Activated naive CD8-positive, alpha-beta T cell treated with anti-CD3 and anti-CD28 coated beads, Interleukin-2, amount 10 ng/mL, durations not matched to agents 7 days and 5 days (primary cell): ENCODE results near the gene TMEM258. TPM values are rescaled to one million over a fixed set of nuclear protein-coding genes. Genes with fewer than 3 reads are reported as not detected.

Source experiments
- ATAC-seq: fragments of 150-1000 bp; cut with Tn5 transposase; one replicate; pipeline ENCODE4 v1.10.0; 2021; ENCODE audit warnings: low read depth, moderate library complexity
- POLR2A ChIA-PET: fragments of 350-600 bp; sonication (Branson Sonifier 250); formaldehyde crosslinking; loops from one replicate; lab custom pipeline; 2021; ENCODE audit warnings: antibody characterized with exemption; lab: Charles Lee
- DNase-seq: peaks from one replicate; pipeline ENCODE4 v3.0.0; 2021
- H3K27ac Mint-ChIP-seq: one replicate; pipeline ENCODE4 v1.8.0; 2022; ENCODE audit warnings: mild to moderate bottlenecking, mixed read lengths
- H3K27me3 Mint-ChIP-seq: one replicate; pipeline ENCODE4 v1.8.0; 2022; ENCODE audit warnings: mild to moderate bottlenecking, moderate library complexity, mixed read lengths
- H3K36me3 Mint-ChIP-seq: one replicate; pipeline ENCODE4 v1.8.0; 2021; ENCODE audit warnings: mild to moderate bottlenecking, mixed read lengths
- H3K4me1 Mint-ChIP-seq: one replicate; pipeline ENCODE4 v1.8.0; 2021; ENCODE audit warnings: mixed read lengths
- H3K4me3 Mint-ChIP-seq: one replicate; pipeline ENCODE4 v1.8.0; 2022; ENCODE audit warnings: mild to moderate bottlenecking, moderate library complexity, mixed read lengths
- H3K9me3 Mint-ChIP-seq: one replicate; pipeline ENCODE4 v1.8.0; 2021; ENCODE audit warnings: mixed read lengths
- total RNA-seq, 2 experiments: library from RNA; stranded (reverse); gene quantifications; one replicate each; pipeline ENCODE4 v1.2.3, GENCODE V29; 2021

TMEM258 gene
- total RNA-seq, 2 experiments from 2014 or later, result 127 to 140 TPM

DNA sequence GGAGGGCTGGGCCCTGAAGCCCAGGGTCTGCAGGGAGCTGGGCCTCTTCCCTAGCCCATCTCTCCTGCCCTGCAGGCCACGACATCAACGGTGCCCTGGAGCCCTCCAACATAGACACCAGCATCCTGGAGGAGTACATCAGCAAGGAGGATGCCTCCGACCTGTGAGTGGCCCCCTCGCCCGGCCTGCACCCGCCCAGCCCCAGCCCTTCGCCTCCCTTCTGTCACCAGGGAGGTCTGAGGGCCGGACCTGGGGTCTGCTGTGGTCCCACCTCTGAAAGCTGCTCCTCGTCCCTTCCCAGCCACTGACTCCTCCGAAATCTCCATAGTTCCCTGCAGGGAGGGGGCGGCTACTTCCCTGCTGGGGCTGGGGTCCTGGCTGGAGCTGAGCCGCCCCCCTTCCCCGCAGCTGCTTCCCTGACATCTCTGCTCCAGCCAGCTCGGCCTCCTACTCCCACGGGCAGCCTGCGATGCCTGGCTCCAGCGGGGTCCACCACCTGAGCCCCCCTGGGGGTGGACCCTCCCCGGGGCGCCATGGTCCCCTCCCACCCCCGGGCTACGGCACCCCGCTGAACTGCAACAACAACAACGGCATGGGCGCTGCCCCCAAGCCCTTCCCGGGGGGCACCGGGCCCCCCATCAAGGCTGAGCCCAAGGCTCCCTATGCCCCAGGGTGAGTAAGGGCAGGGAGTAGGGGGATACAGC is 26.7 kb downstream of the TMEM258 start:
- H3K27ac Mint-ChIP-seq, result no peak overlapping the region
- no peaks in the 10 kb centered on the region for H3K36me3 Mint-ChIP-seq
- ATAC-seq, result no peak
- H3K27me3 Mint-ChIP-seq, result no peaks in the 10 kb centered on the region
- H3K4me3 Mint-ChIP-seq, result no peak overlapping the region
- no peaks in the 10 kb centered on the region for H3K9me3 Mint-ChIP-seq
- POLR2A ChIA-PET, result no interaction called here
- no peak for DNase-seq
- no peaks in the 10 kb centered on the region for H3K4me1 Mint-ChIP-seq

GRCh38 chr11:61764606-61765260 is 27.7 kb downstream of the TMEM258 start:
- DNase-seq (no peak), ATAC-seq (no peak)
- H3K27me3 Mint-ChIP-seq, result peaks cover 2% of the 10 kb centered on the region
- no peaks in the 10 kb centered on the region for H3K4me1 Mint-ChIP-seq
- no peaks in the 10 kb centered on the region for H3K9me3 Mint-ChIP-seq
- no peaks in the 10 kb centered on the region for H3K36me3 Mint-ChIP-seq
- POLR2A ChIA-PET, result no interaction called here
- no peak overlapping the region for H3K27ac Mint-ChIP-seq
- H3K4me3 Mint-ChIP-seq, result no peak overlapping the region

DNA sequence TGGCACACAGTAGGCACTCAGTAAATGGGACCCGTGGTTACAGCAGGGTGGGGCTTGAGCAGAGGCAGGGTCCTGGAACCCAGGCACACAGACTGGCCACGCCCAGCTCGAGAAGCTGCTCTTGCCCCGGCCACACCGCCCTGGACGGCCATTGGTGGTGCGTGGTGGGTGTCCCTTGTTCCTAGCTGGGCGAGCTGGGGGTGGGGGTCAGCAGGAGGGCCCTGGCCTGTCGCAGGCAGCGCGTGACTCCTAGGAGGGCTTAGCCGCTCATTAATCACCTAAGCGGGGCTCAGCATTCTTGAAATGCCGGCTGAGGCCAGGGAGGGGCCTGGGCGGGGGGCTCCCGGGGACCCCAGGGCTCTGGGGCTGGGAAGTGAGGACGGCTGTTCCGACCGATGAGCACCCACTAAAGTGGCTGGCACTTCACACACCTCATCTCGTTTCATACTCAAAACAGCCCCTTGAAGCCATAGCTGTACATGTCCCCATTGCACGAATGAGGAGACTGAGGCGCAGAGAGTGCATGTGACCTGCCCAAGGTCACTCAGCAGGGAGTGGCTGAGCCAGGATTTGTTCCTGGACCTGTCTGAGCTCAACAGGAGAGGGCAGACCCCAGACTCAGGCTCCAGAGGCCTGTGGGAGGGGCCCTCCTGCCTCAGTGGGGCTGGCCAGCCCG is 28.3 kb downstream of the TMEM258 start:
- H3K4me1 Mint-ChIP-seq, result no peaks in the 10 kb centered on the region
- no peak overlapping the region for H3K4me3 Mint-ChIP-seq
- DNase-seq (no peak), ATAC-seq (no peak)
- no peaks in the 10 kb centered on the region for H3K9me3 Mint-ChIP-seq
- peaks cover 2% of the 10 kb centered on the region for H3K27me3 Mint-ChIP-seq
- H3K36me3 Mint-ChIP-seq, result no peaks in the 10 kb centered on the region
- H3K27ac Mint-ChIP-seq, result no peak overlapping the region
- POLR2A ChIA-PET, result no interaction called here

DNA sequence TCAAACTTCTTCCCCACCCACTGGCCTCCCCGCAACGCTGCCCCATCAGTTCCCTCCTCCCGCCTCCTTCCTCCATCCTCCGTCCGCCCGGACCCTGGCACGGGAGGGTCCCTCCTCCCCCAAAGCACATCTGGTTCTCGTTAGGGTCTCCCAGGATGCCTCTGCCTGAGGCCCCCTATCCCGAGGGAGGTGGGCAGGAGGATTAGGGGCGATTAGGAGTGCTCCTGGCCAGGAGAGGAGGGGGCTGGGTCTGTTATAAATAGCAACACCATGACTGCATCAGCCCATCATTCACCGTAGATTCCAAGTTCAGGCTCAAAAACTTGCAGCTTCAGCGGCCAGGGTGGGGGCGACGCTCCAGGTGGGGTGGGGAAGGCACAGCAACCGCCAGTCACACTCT is 29.6 kb downstream of the TMEM258 start:
- Mint-ChIP-seq H3K9me3 (no peaks in the 10 kb centered on the region), H3K27me3 (peaks cover 2% of the 10 kb centered on the region), H3K4me3 (no peak overlapping the region), H3K36me3 (no peaks in the 10 kb centered on the region), H3K27ac (no peak overlapping the region), H3K4me1 (no peaks in the 10 kb centered on the region)
- ATAC-seq (no peak), DNase-seq (no peak)
- POLR2A ChIA-PET, result no interaction called here

DNA sequence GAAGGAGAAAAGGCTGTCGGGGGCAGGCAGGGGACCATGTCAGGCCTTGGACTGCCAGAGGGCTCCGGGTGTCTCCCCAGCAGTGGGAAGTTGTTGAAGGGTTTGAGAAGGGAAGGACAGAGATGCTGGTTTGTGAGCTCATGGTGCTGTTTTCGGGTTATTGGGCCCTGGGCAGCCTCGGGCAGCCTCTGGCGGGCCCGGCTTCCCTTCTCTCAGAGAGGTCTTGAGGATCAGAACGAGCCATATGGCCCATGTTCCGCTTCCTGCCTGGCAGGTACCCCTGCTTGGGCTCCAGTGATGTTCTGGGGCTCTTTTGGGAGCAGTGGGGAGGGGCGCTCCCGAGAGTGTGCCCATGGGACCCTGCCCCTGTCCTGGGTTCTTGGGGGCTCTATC is 30.2 kb downstream of the TMEM258 start:
- no peak overlapping the region for H3K27ac Mint-ChIP-seq
- ATAC-seq, result no peak
- peaks cover 2% of the 10 kb centered on the region for H3K27me3 Mint-ChIP-seq
- no peak overlapping the region for H3K4me3 Mint-ChIP-seq
- POLR2A ChIA-PET, result no interaction called here
- peaks cover 3% of the 10 kb centered on the region for H3K4me1 Mint-ChIP-seq
- DNase-seq, result no peak
- H3K9me3 Mint-ChIP-seq, result no peaks in the 10 kb centered on the region
- H3K36me3 Mint-ChIP-seq, result no peaks in the 10 kb centered on the region

DNA sequence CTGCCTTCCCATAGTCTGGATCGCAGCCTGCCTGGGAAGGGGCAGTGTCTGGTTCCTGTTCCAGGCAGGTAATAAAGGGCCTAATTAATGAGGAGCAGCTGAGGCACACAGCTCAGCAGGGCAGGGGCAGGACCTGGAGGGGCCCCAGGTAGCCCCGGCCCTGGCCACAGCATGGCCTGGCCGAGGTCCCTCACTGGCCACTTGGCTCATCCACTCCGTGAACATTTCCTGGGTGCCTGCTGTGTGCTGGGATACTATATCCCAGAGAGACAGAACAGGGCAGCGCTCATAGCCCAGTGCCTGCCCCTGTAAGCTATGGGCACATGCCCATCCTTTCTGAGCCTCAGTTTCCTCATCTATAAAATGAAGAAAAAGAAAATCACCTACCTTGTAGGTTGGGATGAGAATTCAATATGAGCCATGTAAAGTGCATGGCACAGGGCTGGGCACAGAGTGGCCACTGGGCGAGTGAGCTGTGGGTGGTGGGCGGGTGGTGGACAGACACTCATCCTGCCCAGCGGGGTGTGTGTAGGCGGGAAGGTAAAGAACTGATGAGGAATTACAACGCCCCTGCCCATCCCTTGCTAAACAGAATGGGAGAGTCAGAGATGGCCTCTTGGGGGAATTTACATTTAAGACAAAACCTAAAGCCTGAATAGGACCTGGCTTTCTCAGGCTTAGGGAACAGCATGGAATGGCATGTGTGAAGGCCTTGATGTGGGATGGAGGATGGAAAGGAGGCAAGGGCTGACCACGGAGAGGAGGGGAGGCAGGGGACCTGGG is 30.8 kb downstream of the TMEM258 start:
- POLR2A ChIA-PET, result no interaction called here
- no peak overlapping the region for H3K27ac Mint-ChIP-seq
- H3K4me1 Mint-ChIP-seq, result peaks cover 7% of the 10 kb centered on the region
- H3K4me3 Mint-ChIP-seq, result no peak overlapping the region
- peaks cover 2% of the 10 kb centered on the region for H3K27me3 Mint-ChIP-seq
- DNase-seq (no peak), ATAC-seq (no peak)
- no peaks in the 10 kb centered on the region for H3K9me3 Mint-ChIP-seq
- H3K36me3 Mint-ChIP-seq, result no peaks in the 10 kb centered on the region

GRCh38 chr11:61760946-61761345 is 31.5 kb downstream of the TMEM258 start:
- H3K4me3 Mint-ChIP-seq, result no peak overlapping the region
- peaks cover 12% of the 10 kb centered on the region for H3K4me1 Mint-ChIP-seq
- no peaks in the 10 kb centered on the region for H3K36me3 Mint-ChIP-seq
- no peaks in the 10 kb centered on the region for H3K9me3 Mint-ChIP-seq
- peaks cover 2% of the 10 kb centered on the region for H3K27me3 Mint-ChIP-seq
- H3K27ac Mint-ChIP-seq, result no peak overlapping the region
- ATAC-seq, result no peak
- DNase-seq, result no peak
- POLR2A ChIA-PET, result no interaction called here

DNA sequence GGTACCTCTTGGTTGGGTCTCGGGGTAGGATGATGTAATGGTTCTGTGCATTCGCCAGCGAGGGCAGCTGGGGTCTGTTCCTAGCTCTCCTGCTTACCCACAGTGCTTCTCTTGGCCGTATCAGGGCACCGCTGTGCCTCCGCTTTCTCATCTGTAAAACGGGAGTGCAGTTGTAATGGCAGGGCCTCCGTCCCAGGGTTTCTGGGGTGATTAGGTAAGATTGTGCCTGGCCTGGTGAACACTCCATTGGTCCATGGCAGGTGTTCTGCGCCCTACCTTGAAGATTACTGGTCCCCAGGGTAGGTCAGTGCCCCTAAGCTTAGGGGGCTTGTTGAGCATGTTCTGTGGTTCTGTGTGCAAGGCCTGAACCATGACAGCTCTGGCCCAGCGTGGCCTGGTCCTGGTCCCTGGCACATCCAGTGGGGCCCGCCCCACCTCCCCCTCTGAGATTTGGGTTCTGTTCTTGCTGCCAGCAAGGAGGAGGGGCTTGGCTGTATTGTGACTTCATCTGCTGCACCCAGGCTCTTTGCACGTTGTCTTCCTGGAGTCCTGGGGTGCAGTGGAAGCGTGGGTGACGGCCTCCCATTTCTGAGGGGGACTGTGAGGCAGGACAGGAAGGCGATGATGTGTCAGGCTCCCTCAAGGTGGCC is 35.1 kb downstream of the TMEM258 start:
- DNase-seq, result no peak
- POLR2A ChIA-PET, result no interaction called here
- Mint-ChIP-seq H3K36me3 (no peaks in the 10 kb centered on the region), H3K4me1 (peaks cover 17% of the 10 kb centered on the region), H3K27ac (peak overlapping the region; percentile 70), H3K4me3 (no peak overlapping the region), H3K27me3 (peaks cover 17% of the 10 kb centered on the region), H3K9me3 (no peaks in the 10 kb centered on the region)
- ATAC-seq, result no peak

DNA sequence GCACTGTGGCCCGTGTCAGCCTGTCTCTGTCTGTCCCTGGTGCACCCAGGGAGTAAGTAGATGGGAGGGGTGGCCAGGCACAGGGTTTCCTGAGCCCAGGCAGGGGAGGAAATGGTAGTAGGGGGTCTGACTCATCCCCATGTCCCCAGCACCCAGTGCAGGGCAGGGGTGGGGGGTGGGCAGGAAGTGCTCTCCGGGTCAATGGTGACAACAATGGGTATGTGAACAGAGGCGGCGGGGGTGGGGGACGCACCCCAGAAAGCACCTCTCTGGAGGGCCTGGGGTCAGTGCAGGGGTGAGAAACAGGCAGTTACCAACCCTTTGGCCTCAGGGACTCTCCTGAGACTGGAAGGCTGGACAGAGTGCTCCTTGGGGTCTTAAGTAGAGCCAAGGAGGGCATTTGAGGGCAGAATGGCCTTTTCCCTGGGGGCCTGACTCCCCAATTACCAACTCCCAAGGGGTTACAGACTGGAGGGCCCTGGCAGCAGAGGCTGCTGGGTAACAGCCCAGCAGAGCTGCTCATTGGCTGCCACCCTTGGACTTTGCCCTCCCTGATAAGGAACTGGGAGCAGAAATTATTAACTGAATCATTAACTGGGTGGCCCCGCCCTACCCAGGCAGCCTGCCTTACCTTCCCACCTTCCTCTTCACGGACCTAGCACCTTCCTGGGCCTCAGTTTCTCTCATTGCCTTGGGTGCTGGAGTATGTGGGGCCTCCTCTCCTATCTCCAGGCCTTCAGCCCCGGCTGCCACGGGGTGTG is 35.8 kb downstream of the TMEM258 start:
- peaks cover 19% of the 10 kb centered on the region for H3K4me1 Mint-ChIP-seq
- no peaks in the 10 kb centered on the region for H3K36me3 Mint-ChIP-seq
- peak overlapping the region; percentile 82 for H3K27ac Mint-ChIP-seq
- H3K9me3 Mint-ChIP-seq, result no peaks in the 10 kb centered on the region
- POLR2A ChIA-PET, result interaction anchor here (1.1 kb wide), 1 partner anchor 16 kb away, joined by 4 read pairs; no protein-coding TSS in a partner anchor
- peak; percentile 51 for DNase-seq
- ATAC-seq, result peak; percentile 79
- peak overlapping the region; percentile 52 for H3K4me3 Mint-ChIP-seq
- peaks cover 21% of the 10 kb centered on the region for H3K27me3 Mint-ChIP-seq

DNA sequence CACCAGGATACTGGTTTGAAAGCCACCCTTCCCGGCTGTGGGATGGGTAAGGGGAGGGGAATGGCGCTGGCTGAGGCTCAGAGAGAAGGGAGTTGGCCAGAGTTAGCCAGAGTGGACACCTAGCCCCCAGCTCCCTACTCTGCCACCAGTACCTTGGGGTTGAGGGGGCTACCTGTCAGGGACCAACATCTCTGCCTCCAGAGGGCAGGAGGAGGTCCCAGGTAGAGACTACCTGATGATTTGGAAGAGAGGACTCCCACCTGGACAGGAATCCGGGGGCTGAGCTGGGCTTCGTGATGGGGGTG is 36.3 kb downstream of the TMEM258 start:
- DNase-seq (no peak), ATAC-seq (no peak)
- peaks cover 26% of the 10 kb centered on the region for H3K27me3 Mint-ChIP-seq
- peak overlapping the region; percentile 82 for H3K27ac Mint-ChIP-seq
- POLR2A ChIA-PET, result interaction anchor here (1.1 kb wide), 1 partner anchor 16 kb away, joined by 4 read pairs; no protein-coding TSS in a partner anchor
- no peaks in the 10 kb centered on the region for H3K9me3 Mint-ChIP-seq
- H3K4me1 Mint-ChIP-seq, result peaks cover 19% of the 10 kb centered on the region
- H3K4me3 Mint-ChIP-seq, result peak overlapping the region; percentile 52
- no peaks in the 10 kb centered on the region for H3K36me3 Mint-ChIP-seq

DNA sequence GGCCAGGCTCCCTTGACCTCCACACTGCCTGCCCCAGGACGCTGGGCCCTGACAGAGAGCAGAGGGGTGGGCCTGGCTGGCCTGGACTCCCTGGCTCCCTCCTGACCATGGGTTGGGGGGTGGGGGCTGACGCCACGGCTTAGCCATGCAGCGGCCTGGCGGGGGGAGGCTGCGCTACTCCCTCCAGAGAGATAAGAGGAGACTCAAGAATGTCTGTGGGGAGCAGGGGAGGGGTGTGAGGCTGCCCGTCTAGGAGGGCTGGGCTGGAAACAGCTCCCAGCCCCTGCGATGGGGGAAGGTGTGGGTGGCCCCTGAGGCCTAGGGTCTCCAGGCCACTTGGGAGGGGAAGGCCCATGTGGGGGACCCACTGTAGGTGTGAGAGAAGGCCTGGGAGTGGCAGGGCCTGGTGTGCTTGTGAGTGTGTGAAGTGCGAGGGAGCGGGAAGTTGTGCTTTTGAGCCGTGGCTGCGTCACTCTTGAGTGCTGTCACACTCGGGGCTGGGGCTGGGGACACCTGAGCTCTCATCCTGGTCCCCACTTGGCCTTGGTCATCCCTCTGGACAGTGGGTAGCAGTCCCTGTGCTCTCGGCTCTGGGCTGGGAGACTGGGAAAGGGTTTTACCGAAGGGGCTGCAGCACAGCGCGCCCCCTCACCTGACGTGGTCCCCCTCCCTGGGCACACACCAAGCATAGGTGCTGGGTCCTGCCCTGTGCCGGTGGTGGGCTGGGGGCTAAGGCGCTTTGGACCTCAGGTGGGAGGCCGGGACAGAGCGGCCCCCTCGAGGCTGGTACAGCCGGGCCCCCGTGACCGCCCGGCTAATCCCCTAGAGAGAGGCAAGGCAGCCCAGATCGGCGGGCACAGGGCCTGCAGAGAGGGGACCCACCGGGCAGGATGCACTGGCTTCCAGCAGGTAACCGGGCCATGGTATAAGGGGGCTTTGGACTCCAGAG is 37.6 kb downstream of the TMEM258 start:
- H3K4me1 Mint-ChIP-seq, result peaks cover 19% of the 10 kb centered on the region
- no peak overlapping the region for H3K4me3 Mint-ChIP-seq
- peak overlapping the region; percentile 71 for H3K27ac Mint-ChIP-seq
- POLR2A ChIA-PET, result no interaction called here
- no peaks in the 10 kb centered on the region for H3K36me3 Mint-ChIP-seq
- no peaks in the 10 kb centered on the region for H3K9me3 Mint-ChIP-seq
- no peak for DNase-seq
- no peak for ATAC-seq
- peaks cover 27% of the 10 kb centered on the region for H3K27me3 Mint-ChIP-seq

DNA sequence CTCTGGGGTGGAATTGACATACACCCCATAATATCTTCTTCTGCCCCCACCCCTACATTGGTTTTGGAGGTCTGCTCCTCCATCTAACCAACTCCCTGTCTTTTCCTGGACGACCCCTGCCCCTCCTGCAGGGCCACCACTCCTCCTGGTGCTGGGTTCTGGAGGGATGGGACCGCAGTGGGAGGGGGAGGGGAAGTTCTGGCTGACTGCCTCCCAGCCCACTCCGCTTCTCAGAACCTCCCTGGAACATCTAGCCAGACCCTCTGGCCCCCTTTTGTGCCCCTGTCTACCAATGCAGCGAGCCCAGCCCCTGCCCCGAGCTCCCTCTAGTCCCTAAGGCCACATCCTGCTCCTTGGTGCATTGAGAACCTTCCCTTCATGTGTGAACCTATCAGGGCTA is 38.7 kb downstream of the TMEM258 start:
- DNase-seq (no peak), ATAC-seq (no peak)
- H3K9me3 Mint-ChIP-seq, result no peaks in the 10 kb centered on the region
- H3K27me3 Mint-ChIP-seq, result peaks cover 31% of the 10 kb centered on the region
- POLR2A ChIA-PET, result no interaction called here
- H3K27ac Mint-ChIP-seq, result no peak overlapping the region
- H3K36me3 Mint-ChIP-seq, result no peaks in the 10 kb centered on the region
- peak overlapping the region; percentile 58 for H3K4me3 Mint-ChIP-seq
- H3K4me1 Mint-ChIP-seq, result peaks cover 19% of the 10 kb centered on the region
